PC-9 (cell line): Measurements from ENCODE around the gene TLR4. TPM values are rescaled to one million over a fixed set of nuclear protein-coding genes. Genes with fewer than 3 reads are reported as not detected.

Experiments used
- BruUV-seq: library from RNA; stranded (reverse); fragments of 400-500 nt; replicated peaks from 2 replicates; lab custom pipeline; 2021; lab: Mats Ljungman, UMichigan
- CTCF ChIA-PET: fragments of 300-600 bp; sonication (Branson Sonifier 250); formaldehyde crosslinking; loops from one replicate; lab custom pipeline; 2022; ENCODE audit warnings: antibody characterized with exemption; lab: Charles Lee
- POLR2A ChIA-PET: fragments of 300-600 bp; sonication (Branson Sonifier 250); formaldehyde crosslinking; loops from one replicate; lab custom pipeline; 2022; ENCODE audit warnings: antibody characterized with exemption; ENCODE audit not compliant: unreplicated experiment; lab: Charles Lee
- DNase-seq, 2 experiments: peaks; one replicate each; pipeline versions ENCODE4 v3.0.0 to v3.0.0-alpha.2; 2015 to 2022; ENCODE audit warnings: mixed read lengths in 1 of 2
- H2AFZ ChIP-seq: fragments of 200-600 bp; sonication (generic); 2 replicates; pipeline ENCODE4 v1.8.1; 2017; ENCODE audit warnings: antibody characterized with exemption
- H3F3A ChIP-seq: fragments of 200-600 bp; sonication (generic); 2 replicates; pipeline ENCODE4 v1.8.1; 2017; ENCODE audit warnings: antibody characterized with exemption, mild to moderate bottlenecking, low read depth; ENCODE audit not compliant: insufficient read depth
- H3K27ac ChIP-seq: fragments of 200-600 bp; sonication (generic); 2 replicates; pipeline ENCODE4 v1.6.1; 2016; ENCODE audit warnings: mixed run types
- H3K27me3 ChIP-seq: fragments of 200-600 bp; sonication (generic); 2 replicates; pipeline ENCODE4 v1.6.1; 2016; ENCODE audit warnings: low read depth, mixed run types; ENCODE audit not compliant: insufficient read depth
- H3K36me3 ChIP-seq: fragments of 200-600 bp; sonication (generic); 2 replicates; pipeline ENCODE4 v1.6.1; 2016; ENCODE audit warnings: low read depth, mixed run types
- H3K4me1 ChIP-seq: fragments of 200-600 bp; sonication (generic); replicated peaks from 2 replicates; pipeline ENCODE4 v1.6.1; 2016; ENCODE audit warnings: mixed run types; ENCODE audit not compliant: insufficient read depth
- H3K4me2 ChIP-seq: fragments of 200-600 bp; sonication (generic); 2 replicates; pipeline ENCODE4 v1.6.1; 2017; ENCODE audit warnings: mixed run types
- H3K4me3 ChIP-seq: fragments of 200-600 bp; sonication (generic); 2 replicates; pipeline ENCODE4 v1.6.1; 2016; ENCODE audit warnings: mixed run types
- H3K79me2 ChIP-seq: fragments of 200-600 bp; sonication (generic); 2 replicates; pipeline ENCODE4 v1.6.1; 2017; ENCODE audit warnings: low read depth, mixed run types
- H3K9me2 ChIP-seq: fragments of 200-600 bp; sonication (generic); 2 replicates; pipeline ENCODE4 v1.8.1; 2017; ENCODE audit warnings: mild to moderate bottlenecking; ENCODE audit not compliant: insufficient read depth
- H3K9me3 ChIP-seq: fragments of 200-600 bp; sonication (generic); 2 replicates; pipeline ENCODE4 v1.8.1; 2016; ENCODE audit warnings: low read depth; ENCODE audit not compliant: insufficient read depth
- H4K20me1 ChIP-seq: fragments of 200-600 bp; sonication (generic); 2 replicates; pipeline ENCODE4 v1.8.1; 2017; ENCODE audit not compliant: insufficient read depth
- EZH2 ChIP-seq: fragments of 200-600 bp; sonication (generic); IDR thresholded peaks from 2 replicates; pipeline ENCODE4 v1.8.0; 2017; ENCODE audit warnings: antibody characterized with exemption, low read depth
- intact Hi-C: fragments of 100-400 bp; cut with micrococcal nuclease; formaldehyde crosslinking; loops from one replicate; pipeline ENCODE4 v1.10.0; 2022; ENCODE audit not compliant: unreplicated experiment
- total RNA-seq: library from RNA; stranded (reverse); gene quantifications from 2 replicates; pipeline ENCODE4 v1.2.3, GENCODE V29; 2021
- TF ChIP-seq, protein P1 (sequence below): fragments of 200-600 bp; sonication (generic); conservative IDR thresholded peaks from 2 replicates; pipeline ENCODE4 v1.6.1; 2017; ENCODE audit warnings: mixed run types, antibody characterized with exemption, mild to moderate bottlenecking, moderate library complexity

TLR4 gene
- total RNA-seq, 1 experiment from 2014 or later = 0.55 TPM

DNA sequence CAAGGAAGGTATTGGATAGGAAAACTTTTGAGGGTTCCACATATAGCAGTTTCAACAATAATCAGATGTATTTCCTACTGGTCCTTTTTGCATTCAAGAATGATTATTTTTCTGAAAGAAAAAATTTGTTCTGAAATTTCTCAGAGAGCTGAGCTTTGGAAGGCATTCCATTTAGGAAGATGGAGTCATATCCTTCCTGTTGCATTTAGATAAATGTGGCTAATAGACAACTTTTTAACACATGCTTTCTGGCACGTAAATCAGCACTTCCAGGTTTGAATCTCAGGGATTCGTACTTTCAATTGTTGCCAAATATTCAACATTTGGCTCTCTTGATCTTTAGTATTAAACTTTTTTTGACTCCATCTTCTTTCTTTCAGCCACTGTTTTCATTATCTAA lies 24.8 kb upstream of the TLR4 start:
- Histone ChIP-seq H2AFZ (no peak overlapping the region), H3K4me1 (0 out of 2 replicates have a peak, but pooled peaks cover 3% of the 10 kb centered on the region), H4K20me1 (no peaks in the 10 kb centered on the region), H3K4me2 (peak overlapping the region; percentile 45; the same call in 1 of the 2 replicates), H3K9me3 (no peaks in the 10 kb centered on the region), H3K4me3 (no peak overlapping the region), H3K79me2 (no peaks in the 10 kb centered on the region), H3K27ac (no peak overlapping the region), H3K36me3 (no peaks in the 10 kb centered on the region), H3F3A (peaks cover 6% of the 10 kb centered on the region; the same call in 1 of the 2 replicates), H3K27me3 (no peaks in the 10 kb centered on the region), H3K9me2 (no peaks in the 10 kb centered on the region)
- ChIA-PET POLR2A (interaction anchor here (0.6 kb wide), 1 partner anchor 61 kb away, joined by 4 read pairs; no protein-coding TSS in a partner anchor), CTCF (no interaction called here)
- TF ChIP-seq, protein P1, sequence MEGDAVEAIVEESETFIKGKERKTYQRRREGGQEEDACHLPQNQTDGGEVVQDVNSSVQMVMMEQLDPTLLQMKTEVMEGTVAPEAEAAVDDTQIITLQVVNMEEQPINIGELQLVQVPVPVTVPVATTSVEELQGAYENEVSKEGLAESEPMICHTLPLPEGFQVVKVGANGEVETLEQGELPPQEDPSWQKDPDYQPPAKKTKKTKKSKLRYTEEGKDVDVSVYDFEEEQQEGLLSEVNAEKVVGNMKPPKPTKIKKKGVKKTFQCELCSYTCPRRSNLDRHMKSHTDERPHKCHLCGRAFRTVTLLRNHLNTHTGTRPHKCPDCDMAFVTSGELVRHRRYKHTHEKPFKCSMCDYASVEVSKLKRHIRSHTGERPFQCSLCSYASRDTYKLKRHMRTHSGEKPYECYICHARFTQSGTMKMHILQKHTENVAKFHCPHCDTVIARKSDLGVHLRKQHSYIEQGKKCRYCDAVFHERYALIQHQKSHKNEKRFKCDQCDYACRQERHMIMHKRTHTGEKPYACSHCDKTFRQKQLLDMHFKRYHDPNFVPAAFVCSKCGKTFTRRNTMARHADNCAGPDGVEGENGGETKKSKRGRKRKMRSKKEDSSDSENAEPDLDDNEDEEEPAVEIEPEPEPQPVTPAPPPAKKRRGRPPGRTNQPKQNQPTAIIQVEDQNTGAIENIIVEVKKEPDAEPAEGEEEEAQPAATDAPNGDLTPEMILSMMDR = no peak
- no peak for TF ChIP-seq EZH2
- BruUV-seq = no TSS peak
- DNase-seq = no peak
- intact Hi-C loops = loop anchor here (5.0 kb wide), 1 partner anchor 787 kb away; no protein-coding TSS in a partner anchor

DNA sequence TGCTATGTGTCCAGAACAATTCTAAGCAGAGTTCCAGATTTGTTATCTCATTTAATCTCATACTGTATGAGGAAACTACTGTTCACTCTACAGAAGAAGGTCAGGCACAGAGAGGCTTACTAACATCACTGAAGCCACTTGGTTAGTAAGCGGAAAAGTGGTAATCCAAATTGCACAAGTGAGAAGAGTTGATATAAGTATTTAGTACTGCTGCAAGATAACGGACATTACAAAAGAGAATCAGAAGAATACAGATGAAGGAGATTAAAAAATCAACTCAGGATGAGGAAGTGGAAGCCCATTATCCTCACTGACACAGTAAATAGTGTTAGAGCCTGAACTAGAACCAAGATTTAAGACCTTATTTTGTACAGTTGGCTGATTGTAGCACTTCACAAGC lies 22.3 kb upstream of the TLR4 start:
- no peak overlapping the region for H3K27ac ChIP-seq
- no TSS peak for BruUV-seq
- no peak overlapping the region for H3K4me2 ChIP-seq
- no peak overlapping the region for H3K4me3 ChIP-seq
- H2AFZ ChIP-seq = no peak overlapping the region
- H3F3A ChIP-seq = peaks cover 6% of the 10 kb centered on the region; the same call in 1 of the 2 replicates
- intact Hi-C loops = no loop called here
- no peaks in the 10 kb centered on the region for H3K36me3 ChIP-seq
- H3K9me3 ChIP-seq = no peaks in the 10 kb centered on the region
- ChIA-PET POLR2A (no interaction called here), CTCF (no interaction called here)
- H3K4me1 ChIP-seq = 0 out of 2 replicates have a peak, but pooled peaks cover 3% of the 10 kb centered on the region
- DNase-seq = no peak
- no peaks in the 10 kb centered on the region for H3K79me2 ChIP-seq
- no peaks in the 10 kb centered on the region for H3K9me2 ChIP-seq
- TF ChIP-seq EZH2 = no peak
- TF ChIP-seq, protein P1 = no peak
- no peaks in the 10 kb centered on the region for H4K20me1 ChIP-seq
- H3K27me3 ChIP-seq = no peaks in the 10 kb centered on the region

DNA sequence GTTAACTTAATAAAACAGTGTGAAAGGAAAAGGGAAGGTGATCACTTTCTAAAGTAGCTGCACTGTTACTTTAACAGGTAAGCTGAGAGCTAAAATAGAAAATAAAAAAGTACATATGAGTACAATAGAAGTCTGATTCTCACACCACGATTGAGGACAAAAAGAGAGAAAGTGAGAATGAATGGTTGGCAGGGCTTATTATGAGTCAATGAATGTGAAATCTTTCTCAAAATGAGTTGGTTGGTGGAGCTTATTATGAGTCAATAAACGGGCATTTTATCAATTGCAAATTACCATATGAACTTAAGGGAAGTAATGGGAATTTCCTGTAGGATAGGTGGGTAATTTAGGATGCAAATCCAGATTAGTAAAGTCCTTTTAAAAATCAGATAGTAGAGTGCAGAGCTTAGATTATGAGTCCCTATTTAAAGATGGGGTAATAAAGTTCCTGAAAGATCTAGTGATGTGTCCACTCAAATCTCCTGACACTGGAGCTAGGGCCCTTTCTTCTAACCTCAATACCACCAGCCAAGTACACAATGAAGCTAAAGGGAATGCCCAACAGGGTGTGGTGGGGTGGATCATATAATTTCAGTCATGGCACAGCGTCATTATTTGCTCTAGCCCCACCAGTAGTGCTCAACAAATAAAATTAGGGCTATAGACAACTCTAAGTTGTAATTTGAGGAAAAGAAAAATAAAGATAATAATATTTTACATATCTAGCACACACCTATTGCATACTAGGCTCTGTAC lies 21.1 kb upstream of the TLR4 start:
- no peak overlapping the region for H3K27ac ChIP-seq
- TF ChIP-seq EZH2 = no peak
- TF ChIP-seq, protein P1 = no peak
- H3K79me2 ChIP-seq = no peaks in the 10 kb centered on the region
- H3K27me3 ChIP-seq = no peaks in the 10 kb centered on the region
- H3K4me1 ChIP-seq = peaks cover 3% of the 10 kb centered on the region; the same call in 1 of the 2 replicates
- BruUV-seq = no TSS peak
- ChIA-PET CTCF (no interaction called here), POLR2A (no interaction called here)
- peaks cover 6% of the 10 kb centered on the region; the same call in 1 of the 2 replicates for H3F3A ChIP-seq
- no peak overlapping the region for H3K4me2 ChIP-seq
- no peak overlapping the region; the same call in 1 of the 2 replicates for H2AFZ ChIP-seq
- DNase-seq = no peak
- no peak overlapping the region for H3K4me3 ChIP-seq
- no peaks in the 10 kb centered on the region for H3K9me3 ChIP-seq
- no peaks in the 10 kb centered on the region for H3K9me2 ChIP-seq
- no peaks in the 10 kb centered on the region for H3K36me3 ChIP-seq
- intact Hi-C loops = no loop called here
- H4K20me1 ChIP-seq = no peaks in the 10 kb centered on the region
